ENCODE measurements around the gene ZNF189. TPM values are rescaled to one million over a fixed set of nuclear protein-coding genes. Genes with fewer than 3 reads are reported as not detected.

Gene ZNF189
- total RNA-seq, 1 donor from 2014 or later: 17.3 TPM

- no peak for DNase-seq (ENCODE audit: extremely low spot score, unreplicated experiment)
- peaks cover 64% of the 10 kb centered on the region for H3K9me3 Mint-ChIP-seq (ENCODE audit: unreplicated experiment)
Observed at GRCh38 chr9:101409079-101409477, 10.4 kb downstream of the ZNF189 start.

GRCh38 chr9:101414839-101415238, 16.2 kb downstream of the ZNF189 start:
- Mint-ChIP-seq H3K4me3 (ENCODE audit: unreplicated experiment) (no peak overlapping the region), H3K27me3 (ENCODE audit: unreplicated experiment) (no peaks in the 10 kb centered on the region), H3K36me3 (ENCODE audit: unreplicated experiment) (peaks cover 32% of the 10 kb centered on the region), H3K27ac (ENCODE audit: unreplicated experiment) (no peak overlapping the region), H3K9me3 (ENCODE audit: unreplicated experiment) (peaks cover 53% of the 10 kb centered on the region), H3K4me1 (ENCODE audit: unreplicated experiment) (peaks cover 10% of the 10 kb centered on the region)
- TF ChIP-seq CTCF (IDR thresholded peaks at IDR 0.05): no peak
- DNase-seq (ENCODE audit: extremely low spot score, unreplicated experiment): no peak

More at GRCh38 chr9:101409079-101409477, 10.4 kb downstream of the ZNF189 start:
- no peak for TF ChIP-seq CTCF (IDR thresholded peaks at IDR 0.05)
- H3K36me3 Mint-ChIP-seq (ENCODE audit: unreplicated experiment): peaks cover 81% of the 10 kb centered on the region
- no peaks in the 10 kb centered on the region for H3K27me3 Mint-ChIP-seq (ENCODE audit: unreplicated experiment)
- no peak overlapping the region for H3K4me3 Mint-ChIP-seq (ENCODE audit: unreplicated experiment)
- H3K4me1 Mint-ChIP-seq (ENCODE audit: unreplicated experiment): no peaks in the 10 kb centered on the region
- no peak overlapping the region for H3K27ac Mint-ChIP-seq (ENCODE audit: unreplicated experiment)

GRCh38 chr9:101415578-101415977, 16.9 kb downstream of the ZNF189 start:
- DNase-seq (ENCODE audit: extremely low spot score, unreplicated experiment): no peak
- Mint-ChIP-seq H3K27me3 (ENCODE audit: unreplicated experiment) (no peaks in the 10 kb centered on the region), H3K9me3 (ENCODE audit: unreplicated experiment) (peaks cover 49% of the 10 kb centered on the region), H3K27ac (ENCODE audit: unreplicated experiment) (no peak overlapping the region), H3K4me3 (ENCODE audit: unreplicated experiment) (no peak overlapping the region), H3K36me3 (ENCODE audit: unreplicated experiment) (peaks cover 31% of the 10 kb centered on the region), H3K4me1 (ENCODE audit: unreplicated experiment) (peaks cover 10% of the 10 kb centered on the region)
- no peak for TF ChIP-seq CTCF (IDR thresholded peaks at IDR 0.05)

GRCh38 chr9:101417389-101417788, 18.7 kb downstream of the ZNF189 start:
- H3K36me3 Mint-ChIP-seq (ENCODE audit: unreplicated experiment): peaks cover 20% of the 10 kb centered on the region
- DNase-seq (ENCODE audit: extremely low spot score, unreplicated experiment): no peak
- peaks cover 40% of the 10 kb centered on the region for H3K9me3 Mint-ChIP-seq (ENCODE audit: unreplicated experiment)
- no peak overlapping the region for H3K4me3 Mint-ChIP-seq (ENCODE audit: unreplicated experiment)
- TF ChIP-seq CTCF (IDR thresholded peaks at IDR 0.05): no peak
- peaks cover 18% of the 10 kb centered on the region for H3K4me1 Mint-ChIP-seq (ENCODE audit: unreplicated experiment)
- no peak overlapping the region for H3K27ac Mint-ChIP-seq (ENCODE audit: unreplicated experiment)
- no peaks in the 10 kb centered on the region for H3K27me3 Mint-ChIP-seq (ENCODE audit: unreplicated experiment)

- Mint-ChIP-seq H3K4me3 (ENCODE audit: unreplicated experiment) (no peak overlapping the region), H3K27ac (ENCODE audit: unreplicated experiment) (no peak overlapping the region)
Observed at GRCh38 chr9:101417977-101418376, 19.3 kb downstream of the ZNF189 start.

More at GRCh38 chr9:101417977-101418376, 19.3 kb downstream of the ZNF189 start:
- Mint-ChIP-seq H3K4me1 (ENCODE audit: unreplicated experiment) (peaks cover 18% of the 10 kb centered on the region), H3K9me3 (ENCODE audit: unreplicated experiment) (peaks cover 35% of the 10 kb centered on the region), H3K27me3 (ENCODE audit: unreplicated experiment) (no peaks in the 10 kb centered on the region), H3K36me3 (ENCODE audit: unreplicated experiment) (peaks cover 16% of the 10 kb centered on the region)
- DNase-seq (ENCODE audit: extremely low spot score, unreplicated experiment): no peak
- no peak for TF ChIP-seq CTCF (IDR thresholded peaks at IDR 0.05)
